ENCODE results near the gene ACOT6.
"Not testable (repeated sequence)": the region's sequence is repeated elsewhere in the genome, so short reads cannot be mapped to it uniquely, and the experiment has no call there.

ACOT6 gene
- 0 to 0.15 (median 0) reads per million in 4 donors for total RNA-seq

GRCh38 chr14:73612339-73613045 is at the start of gene ACOT6:
ACOT6 (plus strand) TSS chr14:73612517; CDS start chr14:73612572, 55 bp downstream.
- peak; percentile 19 to 71 (median 42) for DNase-seq

GRCh38 chr14:73562696-73563095 is 49.6 kb upstream of the ACOT6 start:
- not testable (repeated sequence) for DNase-seq

GRCh38 chr14:73566431-73566830 is 45.9 kb upstream of the ACOT6 start:
- not testable (repeated sequence) for DNase-seq

GRCh38 chr14:73566935-73567334 is 45.4 kb upstream of the ACOT6 start:
- not testable (repeated sequence) for DNase-seq

GRCh38 chr14:73567358-73567757 is 45.0 kb upstream of the ACOT6 start:
- no peak for DNase-seq

GRCh38 chr14:73567951-73568885 is 44.1 kb upstream of the ACOT6 start:
- peak in 1 of 5 donors; percentile 10 for DNase-seq

GRCh38 chr14:73568886-73569184 is 43.5 kb upstream of the ACOT6 start:
- DNase-seq = not testable (repeated sequence)

GRCh38 chr14:73569185-73569958 is 42.9 kb upstream of the ACOT6 start, which contains the start of gene ACOT2:
ACOT2 (plus strand) TSS chr14:73569213; CDS start chr14:73569241, 28 bp downstream.
- peak; percentile 42 to 80 (median 62) for DNase-seq

- peak in 4 of 5 donors; percentile 42 to 55 (median 46) for DNase-seq
These were observed 41.4 kb upstream of the ACOT6 start for GRCh38 chr14:73570913-73571312.

GRCh38 chr14:73573034-73573433 is 39.3 kb upstream of the ACOT6 start:
- DNase-seq = not testable (repeated sequence)

- not testable (repeated sequence) for DNase-seq
These were observed 38.6 kb upstream of the ACOT6 start for GRCh38 chr14:73573740-73574139.

GRCh38 chr14:73574251-73574650 is 38.1 kb upstream of the ACOT6 start:
- DNase-seq = not testable (repeated sequence)

- no peak for DNase-seq
These were observed 35.9 kb upstream of the ACOT6 start for GRCh38 chr14:73576391-73576790.

GRCh38 chr14:73577214-73577613 is 35.1 kb upstream of the ACOT6 start:
- not testable (repeated sequence) for DNase-seq

- not testable (repeated sequence) for DNase-seq
These were observed 30.0 kb upstream of the ACOT6 start for GRCh38 chr14:73582102-73582979.

- no peak for DNase-seq
These were observed 23.6 kb upstream of the ACOT6 start for GRCh38 chr14:73588695-73589094.

GRCh38 chr14:73589116-73589515 is 23.2 kb upstream of the ACOT6 start:
- DNase-seq = no peak

- not testable (repeated sequence) for DNase-seq
These were observed 21.7 kb upstream of the ACOT6 start for GRCh38 chr14:73590673-73591004.

- DNase-seq = peak; percentile 12 to 69 (median 47)
These were observed 20.4 kb upstream of the ACOT6 start, which contains the start of gene ACOT4 for GRCh38 chr14:73591690-73592449. ACOT4 (plus strand) TSS chr14:73591873; CDS start chr14:73591960, 87 bp downstream.

GRCh38 chr14:73594491-73594890 is 17.8 kb upstream of the ACOT6 start:
- DNase-seq = no peak

GRCh38 chr14:73599499-73599898 is 12.8 kb upstream of the ACOT6 start:
- no peak for DNase-seq

All from T-helper 1 cell (primary cell).